AG09319 (cell line): ENCODE measurements around the gene CAPN10.

Source experiments
- DNase-seq: peaks from one replicate; pipeline ENCODE4 v3.0.0-alpha.2; 2010; ENCODE audit warnings: low read depth; ENCODE audit errors: extremely low read depth
- TF ChIP-seq, protein P1 (sequence below): IDR thresholded peaks from 2 replicates; pipeline ENCODE4 v1.5.1; 2011; ENCODE audit warnings: low read depth, mild to moderate bottlenecking, inconsistent platforms, low read length, moderate library complexity

Gene CAPN10

GRCh38 chr2:240603081-240603835, 16.7 kb downstream of the CAPN10 start:
- DNase-seq: no peak

DNA sequence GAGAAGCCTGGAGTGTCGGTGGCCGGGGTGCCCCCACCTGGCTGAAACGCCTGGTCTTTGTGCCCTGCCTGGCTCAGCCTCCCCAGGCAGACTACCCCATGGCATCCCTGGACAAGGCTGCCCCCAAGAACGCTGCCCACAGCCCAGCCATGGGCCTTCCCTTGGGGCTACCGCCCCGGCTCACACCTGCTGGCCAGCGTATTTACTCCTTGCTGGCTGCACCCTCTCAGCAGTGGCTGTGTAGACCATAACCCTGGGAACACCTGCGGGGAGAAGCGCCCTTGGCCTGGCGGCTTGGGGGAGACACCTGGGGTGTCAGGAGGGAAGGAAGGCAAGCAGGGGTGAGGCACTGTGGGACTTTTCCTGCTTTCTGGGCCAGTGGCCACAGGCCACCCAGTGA, 17.3 kb downstream of the CAPN10 start:
- no peak for DNase-seq

More at GRCh38 chr2:240603081-240603835, 16.7 kb downstream of the CAPN10 start:
- TF ChIP-seq, protein P1, sequence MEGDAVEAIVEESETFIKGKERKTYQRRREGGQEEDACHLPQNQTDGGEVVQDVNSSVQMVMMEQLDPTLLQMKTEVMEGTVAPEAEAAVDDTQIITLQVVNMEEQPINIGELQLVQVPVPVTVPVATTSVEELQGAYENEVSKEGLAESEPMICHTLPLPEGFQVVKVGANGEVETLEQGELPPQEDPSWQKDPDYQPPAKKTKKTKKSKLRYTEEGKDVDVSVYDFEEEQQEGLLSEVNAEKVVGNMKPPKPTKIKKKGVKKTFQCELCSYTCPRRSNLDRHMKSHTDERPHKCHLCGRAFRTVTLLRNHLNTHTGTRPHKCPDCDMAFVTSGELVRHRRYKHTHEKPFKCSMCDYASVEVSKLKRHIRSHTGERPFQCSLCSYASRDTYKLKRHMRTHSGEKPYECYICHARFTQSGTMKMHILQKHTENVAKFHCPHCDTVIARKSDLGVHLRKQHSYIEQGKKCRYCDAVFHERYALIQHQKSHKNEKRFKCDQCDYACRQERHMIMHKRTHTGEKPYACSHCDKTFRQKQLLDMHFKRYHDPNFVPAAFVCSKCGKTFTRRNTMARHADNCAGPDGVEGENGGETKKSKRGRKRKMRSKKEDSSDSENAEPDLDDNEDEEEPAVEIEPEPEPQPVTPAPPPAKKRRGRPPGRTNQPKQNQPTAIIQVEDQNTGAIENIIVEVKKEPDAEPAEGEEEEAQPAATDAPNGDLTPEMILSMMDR: no peak

DNA sequence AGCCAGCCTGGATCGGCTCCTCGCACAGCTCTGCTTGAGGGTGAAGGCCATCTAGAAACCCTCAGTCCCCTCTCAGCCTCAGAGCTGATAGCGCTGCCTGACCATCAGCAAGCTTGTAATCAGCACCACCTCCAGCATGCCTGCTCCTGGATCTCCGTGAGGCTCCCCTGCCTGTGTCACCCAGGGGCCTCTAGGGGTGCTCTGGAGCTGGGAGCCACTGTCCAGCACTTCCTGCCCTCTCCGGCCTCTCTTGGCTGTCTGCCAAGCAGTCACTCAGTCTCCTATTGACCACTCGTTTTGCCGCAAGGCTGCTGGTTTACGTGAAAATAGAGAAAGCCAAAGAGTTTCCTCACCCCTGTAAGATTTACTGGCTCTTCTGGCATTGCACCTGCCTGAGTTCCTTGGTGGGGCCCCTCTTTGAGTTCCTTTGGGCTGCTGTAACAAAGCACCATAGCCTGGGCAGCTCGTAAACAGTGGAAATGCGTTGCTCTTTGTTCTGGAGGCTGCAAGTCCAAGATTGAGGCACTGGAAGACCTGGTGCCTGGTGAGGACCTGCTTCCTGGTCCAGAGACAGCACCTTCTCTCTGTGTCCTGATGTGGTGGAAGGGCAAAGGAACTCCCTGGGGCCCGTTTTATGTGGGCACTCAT, 17.9 kb downstream of the CAPN10 start:
- TF ChIP-seq, protein P1: peak; percentile 26
- DNase-seq: no peak

More for the DNA sequence above, 17.3 kb downstream of the CAPN10 start:
- TF ChIP-seq, protein P1: no peak

DNA sequence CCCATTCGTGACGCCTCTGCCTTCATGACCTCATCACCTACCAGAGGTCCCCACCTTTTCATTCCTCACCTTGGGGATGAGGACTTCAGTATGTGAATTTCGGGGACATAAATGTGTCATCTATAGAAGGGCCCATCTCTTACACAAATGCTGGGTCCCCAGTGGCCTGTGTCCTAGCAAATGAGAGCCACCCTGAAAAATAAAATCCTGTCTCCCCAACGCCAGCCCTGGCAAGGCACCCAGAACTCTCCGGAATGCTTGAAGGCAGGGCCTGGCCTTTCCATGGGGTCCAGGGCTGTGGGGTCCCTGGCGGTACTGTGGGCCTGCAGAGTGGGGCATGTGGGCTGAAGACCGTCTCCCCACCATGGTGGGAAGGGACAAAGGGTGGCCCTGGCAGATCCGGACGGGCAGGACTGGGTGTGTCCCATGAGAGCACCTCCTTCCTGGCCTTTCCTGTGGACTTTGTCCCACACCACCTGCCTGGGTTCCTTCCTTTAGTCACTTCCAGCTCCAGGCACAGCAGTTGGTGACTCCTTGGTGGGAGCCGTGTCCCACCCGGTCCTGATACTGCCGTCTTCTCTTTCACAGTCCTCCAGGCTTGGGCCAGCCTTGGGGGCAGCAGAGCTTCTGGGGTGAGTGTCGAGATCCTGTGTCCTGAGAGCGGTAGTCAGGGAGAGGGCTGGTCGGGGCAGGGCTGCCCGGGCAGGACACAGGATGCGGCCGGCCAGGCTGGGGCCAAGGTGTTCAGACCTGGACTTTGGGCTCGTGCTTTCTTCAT, 18.6 kb downstream of the CAPN10 start:
- TF ChIP-seq, protein P1: no peak
- DNase-seq: no peak

DNA sequence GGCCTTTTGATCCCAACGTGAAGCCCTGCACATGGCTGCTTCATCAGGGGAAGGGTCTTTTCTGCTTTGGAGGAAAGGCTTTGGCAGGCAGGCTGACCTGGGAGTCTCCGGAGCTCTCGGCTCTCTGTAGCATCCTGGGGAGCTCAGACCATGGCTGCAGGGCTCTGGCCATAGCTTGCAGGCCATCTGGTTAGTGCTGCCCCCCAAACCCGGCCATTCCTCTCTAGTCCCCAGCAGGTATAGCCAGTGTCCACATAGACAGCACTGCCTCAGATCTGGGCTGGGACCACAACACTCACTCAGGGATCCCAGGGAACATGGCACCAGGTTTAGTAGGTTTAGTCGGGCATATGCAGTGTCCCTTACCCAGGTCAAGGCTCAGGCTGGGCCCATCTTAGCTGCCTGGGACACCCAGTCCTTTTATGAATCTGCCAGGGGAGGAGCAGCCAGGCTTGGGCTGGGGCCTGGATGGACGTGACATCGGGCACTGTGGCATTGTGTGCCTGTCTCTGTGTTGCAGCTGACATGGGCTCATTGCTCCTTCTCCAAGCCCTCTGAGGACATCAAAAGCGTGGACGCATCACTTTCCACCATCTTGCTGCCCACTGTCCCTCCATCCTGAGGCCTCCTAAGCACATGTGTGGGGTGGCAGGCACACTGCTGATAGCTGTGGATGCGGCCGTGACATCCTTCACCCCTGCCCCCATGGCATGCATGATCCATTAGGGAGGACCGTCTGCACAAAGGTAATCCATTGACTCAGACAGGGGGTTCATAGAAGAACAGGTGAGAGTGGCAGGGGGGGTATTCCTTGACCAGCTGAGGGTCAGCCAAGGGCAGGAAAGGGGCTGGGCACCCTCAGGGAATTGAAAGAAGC, 19.6 kb downstream of the CAPN10 start:
- TF ChIP-seq, protein P1: no peak
- DNase-seq: no peak

DNA sequence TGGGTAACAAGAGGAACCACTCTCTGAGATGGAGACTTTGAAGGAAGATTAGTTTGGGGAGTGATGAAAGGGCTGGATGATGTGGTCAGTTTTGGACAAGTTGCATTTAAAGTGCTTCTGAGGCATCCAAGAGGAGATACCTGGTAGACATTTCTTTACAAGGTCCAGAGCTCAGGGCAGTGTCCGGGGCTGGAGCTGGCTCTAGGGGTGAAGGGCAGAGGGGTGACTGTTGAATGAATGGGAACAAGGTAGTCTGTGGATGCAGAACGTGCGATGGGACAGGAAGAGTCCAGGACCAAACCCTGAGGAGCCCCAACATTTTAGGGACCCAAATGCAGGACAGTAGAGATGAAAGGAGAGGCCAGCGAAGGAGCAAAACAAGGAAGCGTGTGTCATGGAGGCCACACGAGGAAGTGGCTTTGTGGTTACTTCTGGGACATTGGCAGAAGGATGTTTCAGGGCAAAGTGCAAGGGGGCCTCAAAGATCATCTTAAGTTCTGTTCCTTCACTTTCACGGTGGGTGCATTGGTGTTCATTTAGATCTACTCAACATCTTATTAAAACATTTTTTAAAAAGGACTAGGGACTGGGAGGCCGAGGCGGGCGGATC, 25.2 kb downstream of the CAPN10 start:
- TF ChIP-seq, protein P1: no peak
- DNase-seq: no peak
